OCI-LY7 (cell line): ENCODE data around the gene CARM1. TPM values are rescaled to one million over a fixed set of nuclear protein-coding genes. Genes with fewer than 3 reads are reported as not detected.

Source experiments
- BruUV-seq: library from RNA; stranded (reverse); fragments of 400-500 nt; replicated peaks from 2 replicates; lab custom pipeline; 2021; lab: Mats Ljungman, UMichigan
- CTCF ChIA-PET: fragments of 300-600 bp; sonication (Branson Sonifier 250); formaldehyde crosslinking; loops from one replicate; lab custom pipeline; 2022; ENCODE audit warnings: antibody characterized with exemption; ENCODE audit not compliant: unreplicated experiment; lab: Charles Lee
- POLR2A ChIA-PET: fragments of 300-600 bp; sonication (Branson Sonifier 250); formaldehyde crosslinking; loops from one replicate; lab custom pipeline; 2022; ENCODE audit warnings: antibody characterized with exemption; lab: Charles Lee
- DNase-seq: peaks from one replicate; pipeline ENCODE4 v3.0.0-alpha.2; 2015; ENCODE audit warnings: low spot score
- H2AFZ ChIP-seq: fragments of 200-600 bp; sonication (generic), shearing (Covaris generic); 2 replicates; pipeline ENCODE4 v1.6.1; 2014; ENCODE audit warnings: mild to moderate bottlenecking, antibody characterized with exemption, low read length, moderate library complexity
- H3K27ac ChIP-seq: fragments of 200-600 bp; sonication (generic); 2 replicates; pipeline ENCODE4 v1.5.1; 2014; ENCODE audit warnings: mixed run types, low read depth, mild to moderate bottlenecking, moderate library complexity, low read length, inconsistent platforms; ENCODE audit not compliant: poor library complexity, severe bottlenecking
- H3K36me3 ChIP-seq: fragments of 200-600 bp; sonication (generic); 2 replicates; pipeline ENCODE4 v1.6.1; 2014; ENCODE audit warnings: mild to moderate bottlenecking, antibody characterized with exemption, low read length, moderate library complexity, mixed read lengths; ENCODE audit not compliant: insufficient read depth
- H3K4me1 ChIP-seq: fragments of 200-600 bp; sonication (generic); 2 replicates; pipeline ENCODE4 v1.5.1; 2014; ENCODE audit warnings: mild to moderate bottlenecking, low read length; ENCODE audit not compliant: insufficient read depth, poor library complexity, severe bottlenecking
- H3K4me2 ChIP-seq: fragments of 200-600 bp; sonication (generic); 2 replicates; pipeline ENCODE4 v1.6.1; 2014; ENCODE audit warnings: mild to moderate bottlenecking, low read length
- H3K4me3 ChIP-seq: fragments of 200-600 bp; sonication (generic); 2 replicates; pipeline ENCODE4 v1.5.1; 2014; ENCODE audit warnings: mild to moderate bottlenecking, low read depth, low read length; ENCODE audit not compliant: poor library complexity, severe bottlenecking
- H3K79me2 ChIP-seq: fragments of 200-600 bp; sonication (generic); 2 replicates; pipeline ENCODE4 v1.6.1; 2016; ENCODE audit warnings: low read depth, mild to moderate bottlenecking, low read length, moderate library complexity, mixed read lengths; ENCODE audit not compliant: insufficient read depth
- H3K9me2 ChIP-seq: fragments of 200-600 bp; sonication (generic); 2 replicates; pipeline ENCODE4 v1.6.1; 2016; ENCODE audit warnings: mild to moderate bottlenecking, low read length, mixed read lengths; ENCODE audit not compliant: insufficient read depth
- H3K9me3 ChIP-seq: fragments of 200-600 bp; sonication (generic); 2 replicates; pipeline ENCODE4 v1.6.1; 2014; ENCODE audit warnings: mild to moderate bottlenecking, mixed run types, low read length, mixed read lengths
- H4K20me1 ChIP-seq: fragments of 200-600 bp; sonication (generic); 2 replicates; pipeline ENCODE4 v1.6.1; 2014; ENCODE audit warnings: mild to moderate bottlenecking, antibody characterized with exemption, low read length, moderate library complexity, mixed read lengths; ENCODE audit not compliant: insufficient read depth
- CTCF ChIP-seq: fragments of 200-600 bp; sonication (generic); conservative IDR thresholded peaks from 2 replicates; pipeline ENCODE4 v1.5.1; 2014; ENCODE audit warnings: mild to moderate bottlenecking, antibody characterized with exemption, low read length, moderate library complexity, mixed read lengths
- EZH2phosphoT487 ChIP-seq: fragments of 200-600 bp; sonication (generic); IDR thresholded peaks from 2 replicates; pipeline ENCODE4 v1.6.1; 2018; ENCODE audit warnings: low read depth, borderline replicate concordance, mild to moderate bottlenecking, mixed run types, antibody characterized with exemption, low read length, moderate library complexity, mixed read lengths
- intact Hi-C: fragments of 100-400 bp; cut with micrococcal nuclease; formaldehyde crosslinking; loops from one replicate; pipeline ENCODE4 v1.10.0; 2022; ENCODE audit not compliant: unreplicated experiment
- total RNA-seq, 2 experiments: library from RNA; depleted of rRNA in 1 of 2; stranded (reverse); fragments of >200 nt in 1 of 2; shearing (Covaris generic) in 1 of 2; gene quantifications; 2 replicates each; pipeline ENCODE4 v1.2.3, GENCODE V29; 2014 to 2022

CARM1 gene
- total RNA-seq, 2 experiments from 2014 or later = 41.2 to 107 TPM

GRCh38 chr19:10927730-10928562 lies 56.6 kb downstream of the CARM1 start:
- ChIA-PET CTCF (interaction anchor here (0.6 kb wide), 1 partner anchor 25 kb away, joined by 3 read pairs; no protein-coding TSS in a partner anchor), POLR2A (no interaction called here)
- Histone ChIP-seq H3K36me3 (peaks cover 29% of the 10 kb centered on the region), H2AFZ (peak overlapping the region; percentile 12; the same call in 1 of the 2 replicates), H4K20me1 (no peaks in the 10 kb centered on the region), H3K4me1 (peaks cover 21% of the 10 kb centered on the region), H3K9me2 (no peaks in the 10 kb centered on the region), H3K27ac (peak overlapping the region; percentile 29), H3K4me3 (peak overlapping the region; percentile 82), H3K9me3 (no peaks in the 10 kb centered on the region), H3K4me2 (peak overlapping the region; percentile 79), H3K79me2 (peaks cover 27% of the 10 kb centered on the region)
- DNase-seq = no peak
- TF ChIP-seq CTCF = no peak
- TF ChIP-seq EZH2phosphoT487 = no peak
- BruUV-seq = no TSS peak
- intact Hi-C loops = loop anchor here (1.0 kb wide), 1 partner anchor 57 kb away; the partner anchor contains the start of gene CARM1

DNA sequence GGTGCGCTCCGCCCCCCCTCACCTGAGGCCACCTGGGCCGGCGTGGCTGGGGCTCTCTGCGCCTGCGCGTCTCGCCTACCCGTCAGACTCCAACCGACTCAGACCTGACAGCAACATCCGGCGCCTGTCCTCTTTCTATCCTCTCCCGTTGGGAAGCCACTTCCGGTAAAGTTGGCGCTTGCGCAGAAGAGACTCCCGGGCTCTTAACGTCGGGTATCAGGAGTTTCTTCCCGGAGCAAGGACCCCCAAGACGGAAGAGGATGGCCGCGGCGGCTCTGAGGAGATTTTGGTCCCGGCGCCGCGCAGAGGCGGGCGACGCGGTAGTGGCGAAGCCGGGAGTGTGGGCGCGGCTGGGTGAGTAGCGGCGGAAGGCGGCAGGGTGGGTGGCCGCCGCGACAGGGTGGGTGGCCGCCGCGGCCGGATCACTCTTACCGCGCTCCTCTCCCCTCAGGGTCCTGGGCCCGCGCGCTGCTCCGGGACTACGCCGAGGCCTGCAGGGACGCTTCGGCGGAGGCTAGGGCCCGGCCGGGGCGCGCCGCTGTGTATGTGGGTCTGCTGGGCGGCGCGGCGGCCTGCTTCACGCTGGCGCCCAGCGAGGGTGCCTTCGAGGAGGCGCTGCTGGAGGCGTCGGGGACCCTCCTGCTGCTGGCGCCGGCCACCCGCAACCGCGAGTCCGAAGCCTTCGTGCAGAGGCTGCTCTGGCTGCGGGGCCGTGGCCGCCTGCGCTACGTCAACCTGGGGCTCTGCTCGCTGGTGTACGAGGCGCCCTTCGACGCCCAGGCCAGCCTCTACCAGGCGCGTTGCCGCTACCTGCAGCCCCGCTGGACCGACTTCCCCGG lies 57.4 kb downstream of the CARM1 start, which contains the start of the genes TIMM29 and YIPF2:
Gene TIMM29 (plus strand): TSS at position 249 of the 839 bp plus-strand sequence. CDS start 12 bp downstream, at position 261.
Gene YIPF2 (minus strand): TSS at position 77 of the 839 bp plus-strand sequence. CDS start 229 bp downstream, outside the sequence.
- TF ChIP-seq CTCF = no peak
- TF ChIP-seq EZH2phosphoT487 = no peak
- intact Hi-C loops = loop anchor here (1.0 kb wide), 1 partner anchor 57 kb away; the partner anchor contains the start of gene CARM1
- Histone ChIP-seq H4K20me1 (no peaks in the 10 kb centered on the region), H3K36me3 (peaks cover 21% of the 10 kb centered on the region), H3K79me2 (peaks cover 27% of the 10 kb centered on the region), H3K4me1 (peaks cover 21% of the 10 kb centered on the region), H2AFZ (peak within 1 kb of the TSS; percentile 12; the same call in 1 of the 2 replicates), H3K4me3 (peak within 1 kb of the TSS; percentile 82), H3K27ac (peak within 1 kb of the TSS; percentile 29), H3K4me2 (peak within 1 kb of the TSS; percentile 91), H3K9me3 (no peaks in the 10 kb centered on the region), H3K9me2 (no peaks in the 10 kb centered on the region)
- ChIA-PET CTCF (no interaction called here), POLR2A (no interaction called here)
- no TSS peak for BruUV-seq
- DNase-seq = peak; percentile 98
